ENCODE data around the gene PDE4D.
"Not testable (repeated sequence)": the region's sequence is repeated elsewhere in the genome, so short reads cannot be mapped to it uniquely, and the experiment has no call there.

GRCh38 chr5:59594118-59594517, 299.4 kb downstream of the PDE4D start:
- TF ChIP-seq BHLHE40 (IDR thresholded peaks at IDR 0.05; ENCODE audit: borderline replicate concordance); ARNT (IDR thresholded peaks at IDR 0.05): not testable (repeated sequence)

All from HEK293T (cell line).